ENCODE measurements around the gene ERF.

GRCh38 chr19:42200116-42200715, 54.7 kb downstream of the ERF start:
- TF ChIP-seq, protein P1, sequence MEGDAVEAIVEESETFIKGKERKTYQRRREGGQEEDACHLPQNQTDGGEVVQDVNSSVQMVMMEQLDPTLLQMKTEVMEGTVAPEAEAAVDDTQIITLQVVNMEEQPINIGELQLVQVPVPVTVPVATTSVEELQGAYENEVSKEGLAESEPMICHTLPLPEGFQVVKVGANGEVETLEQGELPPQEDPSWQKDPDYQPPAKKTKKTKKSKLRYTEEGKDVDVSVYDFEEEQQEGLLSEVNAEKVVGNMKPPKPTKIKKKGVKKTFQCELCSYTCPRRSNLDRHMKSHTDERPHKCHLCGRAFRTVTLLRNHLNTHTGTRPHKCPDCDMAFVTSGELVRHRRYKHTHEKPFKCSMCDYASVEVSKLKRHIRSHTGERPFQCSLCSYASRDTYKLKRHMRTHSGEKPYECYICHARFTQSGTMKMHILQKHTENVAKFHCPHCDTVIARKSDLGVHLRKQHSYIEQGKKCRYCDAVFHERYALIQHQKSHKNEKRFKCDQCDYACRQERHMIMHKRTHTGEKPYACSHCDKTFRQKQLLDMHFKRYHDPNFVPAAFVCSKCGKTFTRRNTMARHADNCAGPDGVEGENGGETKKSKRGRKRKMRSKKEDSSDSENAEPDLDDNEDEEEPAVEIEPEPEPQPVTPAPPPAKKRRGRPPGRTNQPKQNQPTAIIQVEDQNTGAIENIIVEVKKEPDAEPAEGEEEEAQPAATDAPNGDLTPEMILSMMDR (IDR thresholded peaks at IDR 0.05; ENCODE audit: low read depth, low read length, poor library complexity, severe bottlenecking), result no peak
- no peak for TF ChIP-seq EZH2phosphoT487 (IDR thresholded peaks at IDR 0.05; ENCODE audit: borderline replicate concordance, low read length)

Data from DOHH2 (cell line).